ENCODE data around the gene NEDD4L.

NEDD4L gene

GRCh38 chr18:58323866-58324762 lies 280.1 kb downstream of the NEDD4L start:
- Histone ChIP-seq H3K36me3 (replicated peaks) (peaks cover 6% of the 10 kb centered on the region), H3K4me3 (ENCODE audit: low read depth, low read length) (no peak overlapping the region), H3K27me3 (replicated peaks) (no peaks in the 10 kb centered on the region), H3K27ac (no peak overlapping the region)
- TF ChIP-seq CTCF (IDR thresholded peaks at IDR 0.05; ENCODE audit: low read depth, low read length, missing control alignments), result no peak
- in situ Hi-C loops (cut with HindIII; ENCODE audit: low pct_ligation_motif_present, low sequenced_read_pairs), result no loop called here
- DNase-seq, result no peak

- H3K36me3 ChIP-seq (replicated peaks), result peaks cover 6% of the 10 kb centered on the region
- no peak for DNase-seq
- in situ Hi-C loops (cut with HindIII; ENCODE audit: low pct_ligation_motif_present, low sequenced_read_pairs), result no loop called here
- no peak for TF ChIP-seq CTCF (IDR thresholded peaks at IDR 0.05; ENCODE audit: low read depth, low read length, missing control alignments)
- no peaks in the 10 kb centered on the region for H3K27me3 ChIP-seq (replicated peaks)
- H3K27ac ChIP-seq, result no peak overlapping the region
- no peak overlapping the region for H3K4me3 ChIP-seq (ENCODE audit: low read depth, low read length)
These were observed 280.9 kb downstream of the NEDD4L start for GRCh38 chr18:58324824-58325480.

GRCh38 chr18:58325494-58325893 lies 281.5 kb downstream of the NEDD4L start:
- peaks cover 12% of the 10 kb centered on the region for H3K36me3 ChIP-seq (replicated peaks)
- H3K27ac ChIP-seq, result no peak overlapping the region
- no peaks in the 10 kb centered on the region for H3K27me3 ChIP-seq (replicated peaks)
- no peak overlapping the region for H3K4me3 ChIP-seq (ENCODE audit: low read depth, low read length)
- DNase-seq, result no peak
- no peak for TF ChIP-seq CTCF (IDR thresholded peaks at IDR 0.05; ENCODE audit: low read depth, low read length, missing control alignments)
- in situ Hi-C loops (cut with HindIII; ENCODE audit: low pct_ligation_motif_present, low sequenced_read_pairs), result no loop called here

DNA sequence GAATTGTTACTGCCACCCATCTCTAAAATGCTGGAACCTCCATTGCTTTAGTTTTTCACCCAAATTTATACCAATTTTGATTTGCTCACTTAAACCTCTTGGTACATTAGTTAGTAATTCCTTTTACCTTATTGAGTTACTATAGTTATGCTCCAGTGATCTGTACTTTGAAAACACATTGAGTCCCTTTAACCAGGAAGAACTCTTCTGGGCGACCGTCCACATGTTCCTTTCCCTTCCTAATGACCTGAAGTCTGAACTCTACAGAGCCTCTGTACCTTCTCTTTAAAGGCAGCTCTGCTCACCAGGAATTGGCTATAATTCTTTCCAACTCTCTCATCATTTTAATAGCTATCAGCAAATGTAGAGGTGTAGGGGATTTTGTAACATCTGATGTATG lies 290.0 kb downstream of the NEDD4L start:
- Histone ChIP-seq H3K4me3 (ENCODE audit: low read depth, low read length) (no peak overlapping the region), H3K36me3 (replicated peaks) (peaks cover 16% of the 10 kb centered on the region), H3K27ac (no peak overlapping the region), H3K27me3 (replicated peaks) (no peaks in the 10 kb centered on the region)
- DNase-seq, result no peak
- no peak for TF ChIP-seq CTCF (IDR thresholded peaks at IDR 0.05; ENCODE audit: low read depth, low read length, missing control alignments)
- in situ Hi-C loops (cut with HindIII; ENCODE audit: low pct_ligation_motif_present, low sequenced_read_pairs), result no loop called here

GRCh38 chr18:58335223-58335622 lies 291.2 kb downstream of the NEDD4L start:
- in situ Hi-C loops (cut with HindIII; ENCODE audit: low pct_ligation_motif_present, low sequenced_read_pairs), result no loop called here
- peaks cover 13% of the 10 kb centered on the region for H3K36me3 ChIP-seq (replicated peaks)

More at GRCh38 chr18:58335223-58335622, 291.2 kb downstream of the NEDD4L start:
- DNase-seq, result no peak
- no peak overlapping the region for H3K27ac ChIP-seq
- H3K27me3 ChIP-seq (replicated peaks), result no peaks in the 10 kb centered on the region
- no peak for TF ChIP-seq CTCF (IDR thresholded peaks at IDR 0.05; ENCODE audit: low read depth, low read length, missing control alignments)
- H3K4me3 ChIP-seq (ENCODE audit: low read depth, low read length), result no peak overlapping the region

Data from brain microvascular endothelial cell (primary cell).